Smooth muscle cell (in vitro differentiated cells): ENCODE results near the gene GPR153. TPM values are rescaled to one million over a fixed set of nuclear protein-coding genes. Genes with fewer than 3 reads are reported as not detected.

ENCODE experiments used
- DNase-seq: peaks from one replicate; lab custom pipeline; 2025; ENCODE audit not compliant: unreplicated experiment; lab: John Stamatoyannopoulos, UW
- H2AFZ ChIP-seq: fragments of 200-600 bp; sonication (generic); 2 replicates; pipeline ENCODE4 v1.6.0; 2016; ENCODE audit warnings: antibody characterized with exemption, low read depth, mild to moderate bottlenecking
- H3F3A ChIP-seq: fragments of 200-600 bp; sonication (generic); 2 replicates; pipeline ENCODE4 v1.6.0; 2017; ENCODE audit warnings: antibody characterized with exemption, low read depth
- H3K27ac ChIP-seq: fragments of 200-600 bp; sonication (generic); 2 replicates; pipeline ENCODE4 v1.5.1; 2016; ENCODE audit warnings: low read depth, mild to moderate bottlenecking
- H3K27me3 ChIP-seq: fragments of 200-600 bp; sonication (generic); 2 replicates; pipeline ENCODE4 v1.6.1; 2016; ENCODE audit warnings: low read depth, mild to moderate bottlenecking
- H3K36me3 ChIP-seq: fragments of 200-600 bp; sonication (generic); 2 replicates; pipeline ENCODE4 v1.5.1; 2016; ENCODE audit warnings: low read depth
- H3K4me1 ChIP-seq: fragments of 200-600 bp; sonication (generic); 2 replicates; pipeline ENCODE4 v1.5.1; 2016; ENCODE audit warnings: low read depth
- H3K4me2 ChIP-seq: fragments of 200-600 bp; sonication (generic); 2 replicates; pipeline ENCODE4 v1.6.0; 2016; ENCODE audit warnings: mild to moderate bottlenecking
- H3K4me3 ChIP-seq: fragments of 200-600 bp; sonication (generic); 2 replicates; pipeline ENCODE4 v1.5.1; 2016; ENCODE audit warnings: mild to moderate bottlenecking
- H3K79me2 ChIP-seq: fragments of 200-600 bp; sonication (generic); 2 replicates; pipeline ENCODE4 v1.6.0; 2016; ENCODE audit warnings: low read depth, mild to moderate bottlenecking
- H3K9ac ChIP-seq: fragments of 200-600 bp; sonication (generic); 2 replicates; pipeline ENCODE4 v1.6.0; 2016; ENCODE audit warnings: low read depth
- H3K9me3 ChIP-seq: fragments of 200-600 bp; sonication (generic); replicated peaks from 2 replicates; pipeline ENCODE4 v1.5.1; 2016; ENCODE audit warnings: low read depth
- H4K20me1 ChIP-seq: fragments of 200-600 bp; sonication (generic); 2 replicates; pipeline ENCODE4 v1.6.0; 2016; ENCODE audit warnings: low read depth
- WGBS: methylation state at CpG from one replicate; pipeline ENCODE4 v1.1.7; 2016; ENCODE audit warnings: low lambda C conversion rate; 5-methylcytosine and 5-hydroxymethylcytosine counted together
- polyA plus RNA-seq: library from polyadenylated mRNA; unstranded; fragments of >200 nt; fragmentation: Nextera tagmentation; extraction: Ambion mirVana; gene quantifications from 2 replicates; pipeline ENCODE4 v1.2.1, GENCODE V29; 2016
- total RNA-seq: library from RNA; depleted of rRNA; stranded (reverse); fragments of >200 nt; gene quantifications from 2 replicates; pipeline ENCODE4 v1.2.3, GENCODE V29; 2014
- TF ChIP-seq, protein P1 (sequence below): fragments of 200-600 bp; sonication (generic); IDR thresholded peaks from 2 replicates; pipeline ENCODE4 v1.5.1; 2017; ENCODE audit warnings: borderline replicate concordance, mild to moderate bottlenecking, antibody characterized with exemption; ENCODE audit not compliant: insufficient read depth, poor library complexity, severe bottlenecking

The GPR153 gene
- total and polyA plus RNA-seq, 2 experiments from 2014 or later = 8.2 to 15.8 TPM

- no peaks in the 10 kb centered on the region for H3F3A ChIP-seq
- 40% methylated on average over 18 of the region's 25 CpGs for WGBS
- H2AFZ ChIP-seq = no peak overlapping the region
- H3K27ac ChIP-seq = no peak overlapping the region
- DNase-seq = no peak
- H3K79me2 ChIP-seq = no peaks in the 10 kb centered on the region
- H3K4me2 ChIP-seq = peak overlapping the region; percentile 92
- no peaks in the 10 kb centered on the region for H3K36me3 ChIP-seq
- H3K9ac ChIP-seq = no peak overlapping the region
- H4K20me1 ChIP-seq = no peaks in the 10 kb centered on the region
- TF ChIP-seq, protein P1, sequence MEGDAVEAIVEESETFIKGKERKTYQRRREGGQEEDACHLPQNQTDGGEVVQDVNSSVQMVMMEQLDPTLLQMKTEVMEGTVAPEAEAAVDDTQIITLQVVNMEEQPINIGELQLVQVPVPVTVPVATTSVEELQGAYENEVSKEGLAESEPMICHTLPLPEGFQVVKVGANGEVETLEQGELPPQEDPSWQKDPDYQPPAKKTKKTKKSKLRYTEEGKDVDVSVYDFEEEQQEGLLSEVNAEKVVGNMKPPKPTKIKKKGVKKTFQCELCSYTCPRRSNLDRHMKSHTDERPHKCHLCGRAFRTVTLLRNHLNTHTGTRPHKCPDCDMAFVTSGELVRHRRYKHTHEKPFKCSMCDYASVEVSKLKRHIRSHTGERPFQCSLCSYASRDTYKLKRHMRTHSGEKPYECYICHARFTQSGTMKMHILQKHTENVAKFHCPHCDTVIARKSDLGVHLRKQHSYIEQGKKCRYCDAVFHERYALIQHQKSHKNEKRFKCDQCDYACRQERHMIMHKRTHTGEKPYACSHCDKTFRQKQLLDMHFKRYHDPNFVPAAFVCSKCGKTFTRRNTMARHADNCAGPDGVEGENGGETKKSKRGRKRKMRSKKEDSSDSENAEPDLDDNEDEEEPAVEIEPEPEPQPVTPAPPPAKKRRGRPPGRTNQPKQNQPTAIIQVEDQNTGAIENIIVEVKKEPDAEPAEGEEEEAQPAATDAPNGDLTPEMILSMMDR = no peak
- peaks cover 3% of the 10 kb centered on the region for H3K27me3 ChIP-seq
- H3K4me1 ChIP-seq = peaks cover 20% of the 10 kb centered on the region
- peak overlapping the region; percentile 63 for H3K4me3 ChIP-seq
- no peaks in the 10 kb centered on the region for H3K9me3 ChIP-seq
Observed at GRCh38 chr1:6206520-6206855, 54.4 kb downstream of the GPR153 start.

DNA sequence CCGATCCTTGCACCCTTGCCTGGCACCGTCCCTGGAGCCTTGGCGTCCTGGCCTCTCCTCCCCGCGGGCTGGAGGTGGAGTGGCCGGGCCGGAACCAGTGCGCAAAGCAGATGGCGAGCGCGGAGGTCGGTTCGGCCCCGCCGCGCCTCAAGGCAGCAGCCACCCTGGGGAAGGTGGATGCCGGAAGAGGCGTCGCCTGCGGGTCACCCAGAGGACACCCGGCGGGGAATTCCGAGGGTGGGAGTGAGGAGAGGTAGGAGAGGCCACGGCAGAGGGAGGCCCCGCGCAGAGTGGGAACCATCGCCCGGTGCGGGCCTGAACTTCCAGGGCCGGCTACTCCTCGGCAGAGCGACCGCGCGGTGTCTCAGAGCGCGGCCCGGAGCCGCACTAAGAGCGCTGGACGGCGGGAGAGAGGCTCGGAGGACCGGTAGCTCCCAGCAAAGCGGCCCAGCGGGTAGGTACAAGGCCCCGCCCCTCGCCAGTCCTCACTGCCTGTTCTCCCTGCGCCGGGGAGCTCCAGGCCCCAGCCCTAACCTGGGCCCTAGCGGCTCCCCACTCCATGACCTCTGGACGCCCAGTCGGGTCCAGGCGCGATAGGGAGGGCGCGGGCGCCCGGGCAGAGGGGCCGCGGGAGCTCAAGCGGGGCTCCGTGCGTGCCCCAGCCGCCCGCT is 54.9 kb downstream of the GPR153 start, which contains the start of gene RNF207:
Gene RNF207, plus strand, starts transcription at position 271 of the 671 bp plus-strand sequence. CDS start 417 bp downstream, outside the sequence.
- no peaks in the 10 kb centered on the region for H3F3A ChIP-seq
- no peak for DNase-seq
- H3K27me3 ChIP-seq = peaks cover 3% of the 10 kb centered on the region
- 11% methylated on average over 49 of the region's 66 CpGs for WGBS
- peak within 1 kb of the TSS; percentile 67 for H2AFZ ChIP-seq
- H3K4me3 ChIP-seq = peak within 1 kb of the TSS; percentile 63
- peaks cover 20% of the 10 kb centered on the region for H3K4me1 ChIP-seq
- no peaks in the 10 kb centered on the region for H3K36me3 ChIP-seq
- peak within 1 kb of the TSS; percentile 92 for H3K4me2 ChIP-seq
- H3K9ac ChIP-seq = no peak within 1 kb of the TSS
- H3K27ac ChIP-seq = no peak within 1 kb of the TSS
- no peaks in the 10 kb centered on the region for H3K9me3 ChIP-seq
- no peaks in the 10 kb centered on the region for H3K79me2 ChIP-seq
- TF ChIP-seq, protein P1 = no peak
- H4K20me1 ChIP-seq = no peaks in the 10 kb centered on the region

GRCh38 chr1:6202256-6202655 is 58.6 kb downstream of the GPR153 start:
- peaks cover 3% of the 10 kb centered on the region for H3K27me3 ChIP-seq

More at GRCh38 chr1:6202256-6202655, 58.6 kb downstream of the GPR153 start:
- Histone ChIP-seq H3K4me3 (no peak overlapping the region), H3K4me2 (no peak overlapping the region), H3K4me1 (peaks cover 30% of the 10 kb centered on the region), H3K9me3 (no peaks in the 10 kb centered on the region), H3K36me3 (no peaks in the 10 kb centered on the region), H2AFZ (no peak overlapping the region), H3F3A (no peaks in the 10 kb centered on the region), H3K9ac (no peak overlapping the region), H3K79me2 (peaks cover 21% of the 10 kb centered on the region), H3K27ac (no peak overlapping the region), H4K20me1 (peaks cover 16% of the 10 kb centered on the region)
- TF ChIP-seq, protein P1 = no peak
- 95% methylated on average over 7 of the region's 7 CpGs for WGBS
- no peak for DNase-seq
